Measurements from ENCODE around the gene P2RX7.

GRCh38 chr12:121145221-121145620 lies 12.5 kb downstream of the P2RX7 start:
- TF ChIP-seq CTCF (IDR thresholded peaks at IDR 0.05; ENCODE audit: borderline replicate concordance, extremely low read depth, low read length, poor library complexity, severe bottlenecking) (no peak), EZH2 (IDR thresholded peaks at IDR 0.05; ENCODE audit: borderline replicate concordance, low read depth, low read length, severe bottlenecking) (no peak)

All from DND-41 (cell line).